Measurements from ENCODE around the gene PRDX1. TPM values are rescaled to one million over a fixed set of nuclear protein-coding genes. Genes with fewer than 3 reads are reported as not detected.

The PRDX1 gene
- polyA plus RNA-seq, 2 of the 4 experiments (the other 2 are of a cell fraction), result 2,391 to 2,709 TPM

DNA sequence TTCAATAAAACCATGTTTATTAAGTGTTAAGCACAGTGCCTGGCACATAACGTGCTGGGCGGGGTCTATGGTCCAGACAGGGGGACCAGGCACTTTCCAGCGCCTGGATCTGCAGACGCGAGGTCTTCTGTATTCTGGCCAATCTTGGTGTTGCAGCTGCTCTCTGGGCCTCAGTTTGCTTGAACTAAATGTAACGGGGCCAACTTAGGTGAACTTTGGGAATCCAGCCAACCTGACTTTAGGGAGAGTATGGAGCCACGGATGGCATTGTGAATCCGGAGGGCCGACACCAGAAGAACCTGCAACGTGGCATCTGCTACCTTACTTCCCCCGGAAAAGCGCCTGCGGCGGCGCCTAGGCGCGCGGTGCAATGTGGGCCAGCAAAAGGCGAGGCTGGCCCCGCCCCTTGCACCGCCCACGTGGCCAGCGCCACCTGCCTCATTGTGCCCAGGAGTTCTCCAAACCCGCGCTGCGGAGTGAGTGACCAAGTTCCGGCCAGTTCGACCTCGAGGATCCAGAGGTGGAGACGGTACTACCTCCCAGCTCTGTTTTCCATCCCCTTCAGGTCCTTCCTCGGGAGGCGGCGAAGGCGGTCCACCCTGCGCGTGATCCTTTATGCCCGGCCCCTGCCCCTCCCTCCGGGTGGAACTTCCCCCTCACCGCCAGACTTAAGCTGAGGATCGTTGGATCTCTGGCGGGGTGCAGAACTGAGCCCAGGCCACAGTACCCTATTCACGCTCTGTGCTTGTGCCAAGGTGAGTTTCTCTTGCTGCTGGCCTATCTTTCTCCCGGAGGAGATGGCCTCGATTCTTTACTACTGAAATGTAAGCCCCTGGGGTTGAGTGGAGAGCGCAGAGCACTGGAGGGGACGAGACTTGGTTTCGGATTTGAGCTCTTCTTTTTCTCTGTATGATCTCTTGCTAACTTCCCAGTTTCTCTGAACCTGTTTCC, 29.0 kb upstream of the PRDX1 start, which contains the start of gene AKR1A1:
Gene AKR1A1, plus strand, starts transcription at position 426 of the 951 bp plus-strand sequence. CDS start 10,969 bp downstream, outside the sequence.
- CTCF ChIA-PET, result interaction anchor here (1.2 to 1.9 kb wide), 4 partner anchors 15 to 38 kb away, joined by 3 to 12 read pairs (median 8); no protein-coding TSS in a partner anchor
- POLR2A ChIA-PET, result interaction anchor here (0.7 to 5.3 kb wide), 11 partner anchors 9 to 247 kb away, joined by 3 to 81 read pairs (median 4); partner anchors contain the start of genes PRDX1 and TESK2

DNA sequence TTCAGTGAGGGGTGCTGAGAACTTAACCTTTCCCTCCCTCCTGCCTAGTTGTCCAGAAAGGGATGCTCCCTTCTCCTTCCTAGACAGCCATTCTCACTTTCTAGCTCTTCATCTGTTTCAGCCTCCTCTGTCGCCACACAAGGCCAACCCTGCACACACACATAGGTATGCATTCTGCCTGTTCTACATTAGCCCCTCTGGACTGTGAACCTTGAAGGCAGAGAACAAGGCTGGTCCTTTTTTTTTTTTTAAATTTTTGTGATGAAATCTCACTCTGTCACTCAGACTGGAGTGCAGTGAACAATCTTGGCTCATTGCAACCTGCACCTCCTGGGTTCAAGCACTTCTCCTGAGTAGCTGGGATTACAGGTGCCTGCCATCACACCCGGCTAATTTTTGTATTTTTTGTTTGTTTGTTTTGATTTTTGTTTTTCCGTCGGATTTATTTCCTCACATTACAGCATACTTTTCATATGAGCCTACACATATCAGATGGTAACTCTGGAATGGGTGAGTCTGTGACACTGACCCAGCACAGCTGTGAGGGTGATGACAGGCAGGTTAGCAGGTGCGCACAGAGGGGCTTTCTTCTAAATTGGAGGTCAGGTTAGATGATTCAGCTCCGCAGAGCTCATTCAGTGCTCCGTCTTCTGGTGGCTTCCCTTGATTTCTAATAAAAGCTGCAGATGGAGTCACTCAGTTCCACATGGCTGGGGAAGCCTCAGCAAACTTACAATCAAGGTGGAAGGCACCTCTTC, 24.0 kb upstream of the PRDX1 start:
- DNase-seq (ENCODE audit: low read depth in 1 of 2, low spot score in 1 of 2), result no peak
- no peaks in the 10 kb centered on the region for H3K9me3 ChIP-seq
- no peak for FAIRE-seq
- CTCF ChIA-PET, result interaction anchor here (1.1 kb wide), 1 partner anchor 186 kb away, joined by 3 read pairs; no protein-coding TSS in a partner anchor
- no peak overlapping the region for H3K4me2 ChIP-seq
- WGBS (ENCODE audit: missing lambda C conversion rate), result 85% methylated on average over 7 of the region's 7 CpGs
- ATAC-seq, result no peak
- POLR2A ChIA-PET, result interaction anchor here (1.2 kb wide), 1 partner anchor 24 kb away, joined by 5 read pairs; the partner anchor contains the start of gene PRDX1
- H3K27ac ChIP-seq, result no peak overlapping the region; a peak in 1 of 6 replicates
- H3K4me3 ChIP-seq, result no peak overlapping the region
- H3K4me1 ChIP-seq, result peaks cover 11% of the 10 kb centered on the region; the same call in 2 of the 3 replicates
- TF ChIP-seq, protein P1, sequence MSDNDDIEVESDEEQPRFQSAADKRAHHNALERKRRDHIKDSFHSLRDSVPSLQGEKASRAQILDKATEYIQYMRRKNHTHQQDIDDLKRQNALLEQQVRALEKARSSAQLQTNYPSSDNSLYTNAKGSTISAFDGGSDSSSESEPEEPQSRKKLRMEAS (IDR thresholded peaks at IDR 0.05), result no peak
- TF ChIP-seq RNF2 (IDR thresholded peaks at IDR 0.05; ENCODE audit: borderline replicate concordance, low read depth) (no peak), CEBPB (IDR thresholded peaks at IDR 0.05) (no peak), PHF8 (IDR thresholded peaks at IDR 0.05; ENCODE audit: borderline replicate concordance, low read depth) (no peak), CBX2 (IDR thresholded peaks at IDR 0.05; ENCODE audit: borderline replicate concordance, low read depth) (no peak), FOSL2 (IDR thresholded peaks at IDR 0.05) (no peak), FOSL2 (CRISPR knock-in tag; IDR thresholded peaks at IDR 0.05) (no peak), POLR2A (IDR thresholded peaks at IDR 0.05; ENCODE audit: low read length) (no peak), SREBF2 (IDR thresholded peaks at IDR 0.05) (no peak)
- TF ChIP-seq, protein P2, sequence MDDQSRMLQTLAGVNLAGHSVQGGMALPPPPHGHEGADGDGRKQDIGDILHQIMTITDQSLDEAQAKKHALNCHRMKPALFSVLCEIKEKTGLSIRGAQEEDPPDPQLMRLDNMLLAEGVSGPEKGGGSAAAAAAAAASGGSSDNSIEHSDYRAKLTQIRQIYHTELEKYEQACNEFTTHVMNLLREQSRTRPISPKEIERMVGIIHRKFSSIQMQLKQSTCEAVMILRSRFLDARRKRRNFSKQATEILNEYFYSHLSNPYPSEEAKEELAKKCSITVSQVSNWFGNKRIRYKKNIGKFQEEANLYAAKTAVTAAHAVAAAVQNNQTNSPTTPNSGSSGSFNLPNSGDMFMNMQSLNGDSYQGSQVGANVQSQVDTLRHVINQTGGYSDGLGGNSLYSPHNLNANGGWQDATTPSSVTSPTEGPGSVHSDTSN (IDR thresholded peaks at IDR 0.05), result no peak
- TF ChIP-seq, protein P3, sequence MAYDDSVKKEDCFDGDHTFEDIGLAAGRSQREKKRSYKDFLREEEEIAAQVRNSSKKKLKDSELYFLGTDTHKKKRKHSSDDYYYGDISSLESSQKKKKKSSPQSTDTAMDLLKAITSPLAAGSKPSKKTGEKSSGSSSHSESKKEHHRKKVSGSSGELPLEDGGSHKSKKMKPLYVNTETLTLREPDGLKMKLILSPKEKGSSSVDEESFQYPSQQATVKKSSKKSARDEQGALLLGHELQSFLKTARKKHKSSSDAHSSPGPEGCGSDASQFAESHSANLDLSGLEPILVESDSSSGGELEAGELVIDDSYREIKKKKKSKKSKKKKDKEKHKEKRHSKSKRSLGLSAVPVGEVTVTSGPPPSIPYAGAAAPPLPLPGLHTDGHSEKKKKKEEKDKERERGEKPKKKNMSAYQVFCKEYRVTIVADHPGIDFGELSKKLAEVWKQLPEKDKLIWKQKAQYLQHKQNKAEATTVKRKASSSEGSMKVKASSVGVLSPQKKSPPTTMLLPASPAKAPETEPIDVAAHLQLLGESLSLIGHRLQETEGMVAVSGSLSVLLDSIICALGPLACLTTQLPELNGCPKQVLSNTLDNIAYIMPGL (CRISPR knock-in tag; IDR thresholded peaks at IDR 0.05; ENCODE audit: borderline replicate concordance), result no peak

More for the DNA sequence above, 29.0 kb upstream of the PRDX1 start, which contains the start of gene AKR1A1:
- WGBS (ENCODE audit: missing lambda C conversion rate), result 6% methylated on average over 36 of the region's 47 CpGs
- H3K4me3 ChIP-seq, result peak within 1 kb of the TSS; percentile 72
- FAIRE-seq (no peak), DNase-seq (ENCODE audit: low read depth in 1 of 2, low spot score in 1 of 2) (peak; percentile 71 to 87), ATAC-seq (peak; percentile 97 to 99)
- H3K9me3 ChIP-seq, result no peaks in the 10 kb centered on the region
- peak within 1 kb of the TSS; percentile 71 for H3K4me2 ChIP-seq
- TF ChIP-seq PHF8 (IDR thresholded peaks at IDR 0.05; ENCODE audit: borderline replicate concordance, low read depth), result peak; percentile 54; the same call in 1 of the 2 replicates
- no peak for TF ChIP-seq HOXB5 (CRISPR knock-in tag; IDR thresholded peaks at IDR 0.05)
- peak; percentile 59 for TF ChIP-seq POLR2A (IDR thresholded peaks at IDR 0.05; ENCODE audit: low read length)
- TF ChIP-seq, protein P1 (IDR thresholded peaks at IDR 0.05), result peak; percentile 95
- peak; percentile 80; the same call in 1 of the 2 replicates for TF ChIP-seq TP53 (CRISPR knock-in tag; IDR thresholded peaks at IDR 0.05)
- TF ChIP-seq, protein P4, sequence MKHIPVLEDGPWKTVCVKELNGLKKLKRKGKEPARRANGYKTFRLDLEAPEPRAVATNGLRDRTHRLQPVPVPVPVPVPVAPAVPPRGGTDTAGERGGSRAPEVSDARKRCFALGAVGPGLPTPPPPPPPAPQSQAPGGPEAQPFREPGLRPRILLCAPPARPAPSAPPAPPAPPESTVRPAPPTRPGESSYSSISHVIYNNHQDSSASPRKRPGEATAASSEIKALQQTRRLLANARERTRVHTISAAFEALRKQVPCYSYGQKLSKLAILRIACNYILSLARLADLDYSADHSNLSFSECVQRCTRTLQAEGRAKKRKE (CRISPR knock-in tag; IDR thresholded peaks at IDR 0.05; ENCODE audit: low read depth), result peak; percentile 44; the same call in 1 of the 2 replicates
- TF ChIP-seq, protein P5, sequence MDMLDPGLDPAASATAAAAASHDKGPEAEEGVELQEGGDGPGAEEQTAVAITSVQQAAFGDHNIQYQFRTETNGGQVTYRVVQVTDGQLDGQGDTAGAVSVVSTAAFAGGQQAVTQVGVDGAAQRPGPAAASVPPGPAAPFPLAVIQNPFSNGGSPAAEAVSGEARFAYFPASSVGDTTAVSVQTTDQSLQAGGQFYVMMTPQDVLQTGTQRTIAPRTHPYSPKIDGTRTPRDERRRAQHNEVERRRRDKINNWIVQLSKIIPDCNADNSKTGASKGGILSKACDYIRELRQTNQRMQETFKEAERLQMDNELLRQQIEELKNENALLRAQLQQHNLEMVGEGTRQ (IDR thresholded peaks at IDR 0.05), result peak; percentile 90
- TF ChIP-seq SMC3 (IDR thresholded peaks at IDR 0.05), result no peak
- TF ChIP-seq, protein P6, sequence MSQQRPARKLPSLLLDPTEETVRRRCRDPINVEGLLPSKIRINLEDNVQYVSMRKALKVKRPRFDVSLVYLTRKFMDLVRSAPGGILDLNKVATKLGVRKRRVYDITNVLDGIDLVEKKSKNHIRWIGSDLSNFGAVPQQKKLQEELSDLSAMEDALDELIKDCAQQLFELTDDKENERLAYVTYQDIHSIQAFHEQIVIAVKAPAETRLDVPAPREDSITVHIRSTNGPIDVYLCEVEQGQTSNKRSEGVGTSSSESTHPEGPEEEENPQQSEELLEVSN (IDR thresholded peaks at IDR 0.05; ENCODE audit: borderline replicate concordance, low read depth), result peak; percentile 87
- TF ChIP-seq, protein P7, sequence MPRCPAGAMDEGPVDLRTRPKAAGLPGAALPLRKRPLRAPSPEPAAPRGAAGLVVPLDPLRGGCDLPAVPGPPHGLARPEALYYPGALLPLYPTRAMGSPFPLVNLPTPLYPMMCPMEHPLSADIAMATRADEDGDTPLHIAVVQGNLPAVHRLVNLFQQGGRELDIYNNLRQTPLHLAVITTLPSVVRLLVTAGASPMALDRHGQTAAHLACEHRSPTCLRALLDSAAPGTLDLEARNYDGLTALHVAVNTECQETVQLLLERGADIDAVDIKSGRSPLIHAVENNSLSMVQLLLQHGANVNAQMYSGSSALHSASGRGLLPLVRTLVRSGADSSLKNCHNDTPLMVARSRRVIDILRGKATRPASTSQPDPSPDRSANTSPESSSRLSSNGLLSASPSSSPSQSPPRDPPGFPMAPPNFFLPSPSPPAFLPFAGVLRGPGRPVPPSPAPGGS (IDR thresholded peaks at IDR 0.05), result peak; percentile 72; the same call in 2 of the 3 replicates
- TF ChIP-seq, protein P8, sequence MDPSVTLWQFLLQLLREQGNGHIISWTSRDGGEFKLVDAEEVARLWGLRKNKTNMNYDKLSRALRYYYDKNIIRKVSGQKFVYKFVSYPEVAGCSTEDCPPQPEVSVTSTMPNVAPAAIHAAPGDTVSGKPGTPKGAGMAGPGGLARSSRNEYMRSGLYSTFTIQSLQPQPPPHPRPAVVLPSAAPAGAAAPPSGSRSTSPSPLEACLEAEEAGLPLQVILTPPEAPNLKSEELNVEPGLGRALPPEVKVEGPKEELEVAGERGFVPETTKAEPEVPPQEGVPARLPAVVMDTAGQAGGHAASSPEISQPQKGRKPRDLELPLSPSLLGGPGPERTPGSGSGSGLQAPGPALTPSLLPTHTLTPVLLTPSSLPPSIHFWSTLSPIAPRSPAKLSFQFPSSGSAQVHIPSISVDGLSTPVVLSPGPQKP (IDR thresholded peaks at IDR 0.05; ENCODE audit: low read depth, low read length), result no peak
- peak; percentile 62 to 85; a peak in 4 of 5 replicates for TF ChIP-seq JUN (IDR thresholded peaks at IDR 0.05)
- no peak for TF ChIP-seq HDAC2 (IDR thresholded peaks at IDR 0.05)
- TF ChIP-seq ZSCAN20 (CRISPR knock-in tag; IDR thresholded peaks at IDR 0.05), result no peak
- TF ChIP-seq MYC (IDR thresholded peaks at IDR 0.05; ENCODE audit: borderline replicate concordance, low read length), result peak; percentile 88
- peak within 1 kb of the TSS; percentile 91 to 98 for H3K27ac ChIP-seq
- H3K4me1 ChIP-seq, result peaks cover 22% of the 10 kb centered on the region

All from A549 (cell line).